ENCODE results near the gene NUB1.

DNA sequence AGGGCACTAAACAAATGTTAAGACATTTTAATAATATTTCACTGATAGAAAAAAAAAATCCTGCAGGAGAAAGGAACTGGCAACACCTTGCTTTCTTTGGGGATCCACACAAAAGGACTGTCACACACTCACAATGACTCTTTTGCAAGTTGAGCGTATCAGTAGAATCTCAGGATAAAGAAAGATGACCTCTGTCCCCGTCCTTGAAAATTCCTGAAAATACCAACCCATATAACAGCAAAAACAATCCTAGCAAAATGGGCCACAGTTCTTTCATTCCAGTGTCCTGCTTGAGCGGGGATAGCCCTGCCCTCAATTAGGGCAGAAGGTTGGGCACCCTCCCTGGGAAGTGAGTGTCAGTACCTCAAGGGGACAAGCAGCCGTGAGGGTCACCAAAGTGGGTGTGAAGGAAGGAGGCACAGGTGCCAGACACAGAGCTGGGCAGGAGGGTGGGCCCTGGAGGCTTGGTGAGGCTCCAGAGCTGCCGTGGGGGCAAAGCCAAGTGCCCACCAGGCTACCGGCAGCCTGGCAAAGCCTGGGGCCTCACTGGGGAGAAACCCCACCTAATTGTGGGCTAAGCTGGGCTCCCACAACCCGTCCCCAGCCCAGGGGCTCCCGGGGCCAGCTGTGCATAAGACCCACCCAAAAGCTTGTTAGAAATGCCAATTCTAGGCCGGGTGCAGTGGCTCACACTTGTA is 65.4 kb downstream of the NUB1 start:
- TF ChIP-seq, protein P1, sequence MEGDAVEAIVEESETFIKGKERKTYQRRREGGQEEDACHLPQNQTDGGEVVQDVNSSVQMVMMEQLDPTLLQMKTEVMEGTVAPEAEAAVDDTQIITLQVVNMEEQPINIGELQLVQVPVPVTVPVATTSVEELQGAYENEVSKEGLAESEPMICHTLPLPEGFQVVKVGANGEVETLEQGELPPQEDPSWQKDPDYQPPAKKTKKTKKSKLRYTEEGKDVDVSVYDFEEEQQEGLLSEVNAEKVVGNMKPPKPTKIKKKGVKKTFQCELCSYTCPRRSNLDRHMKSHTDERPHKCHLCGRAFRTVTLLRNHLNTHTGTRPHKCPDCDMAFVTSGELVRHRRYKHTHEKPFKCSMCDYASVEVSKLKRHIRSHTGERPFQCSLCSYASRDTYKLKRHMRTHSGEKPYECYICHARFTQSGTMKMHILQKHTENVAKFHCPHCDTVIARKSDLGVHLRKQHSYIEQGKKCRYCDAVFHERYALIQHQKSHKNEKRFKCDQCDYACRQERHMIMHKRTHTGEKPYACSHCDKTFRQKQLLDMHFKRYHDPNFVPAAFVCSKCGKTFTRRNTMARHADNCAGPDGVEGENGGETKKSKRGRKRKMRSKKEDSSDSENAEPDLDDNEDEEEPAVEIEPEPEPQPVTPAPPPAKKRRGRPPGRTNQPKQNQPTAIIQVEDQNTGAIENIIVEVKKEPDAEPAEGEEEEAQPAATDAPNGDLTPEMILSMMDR (optimal IDR thresholded peaks at IDR 0.05 in 1 of 3, IDR thresholded peaks at IDR 0.05 in 1 of 3, conservative IDR thresholded peaks at IDR 0.05 in 1 of 3; ENCODE audit: extremely low read depth in 1 of 3, insufficient read depth in 2 of 3, low read length in 3 of 3), result no peak
- no peak for TF ChIP-seq EZH2 (IDR thresholded peaks at IDR 0.05; ENCODE audit: low read length)
